K562 (cell line): ENCODE data around the gene TBXAS1. TPM values are rescaled to one million over a fixed set of nuclear protein-coding genes. Genes with fewer than 3 reads are reported as not detected.

ENCODE experiments used
- BCLAF1 ChIP-seq, 2 experiments: fragments of 450-650 bp in 1 of 2; IDR thresholded peaks; 2 replicates each; pipeline ENCODE4 v1.6.1; 2011 to 2017; ENCODE audit warnings: low read depth in 2 of 2, antibody characterized with exemption in 1 of 2, borderline replicate concordance in 1 of 2, low read length in 1 of 2, mild to moderate bottlenecking in 1 of 2, mixed read lengths in 1 of 2; ENCODE audit not compliant: control insufficient read depth in 1 of 2
- BRD4 ChIP-seq: fragments of 200-600 bp; sonication (generic); IDR thresholded peaks from 2 replicates; pipeline ENCODE4 v1.6.1; 2017; ENCODE audit warnings: inconsistent platforms
- CBFA2T2 ChIP-seq: fragments of 450-650 bp; conservative IDR thresholded peaks from 2 replicates; pipeline ENCODE4 v1.6.1; 2017; ENCODE audit warnings: mild to moderate bottlenecking
- FOXJ2 ChIP-seq: fragments of 200-800 bp; sonication (Bioruptor generic); IDR thresholded peaks from 2 replicates; pipeline ENCODE4 v1.6.1; 2016; ENCODE audit warnings: missing genetic modification characterization, missing compliant biosample characterization
- HEY1 ChIP-seq: fragments of 250-450 bp; sonication (Bioruptor Pico); IDR thresholded peaks from 2 replicates; pipeline ENCODE4 v1.5.0; 2020; ENCODE audit warnings: mild to moderate bottlenecking, moderate library complexity, borderline replicate concordance
- KHSRP ChIP-seq: fragments of 450-650 bp; IDR thresholded peaks from 2 replicates; pipeline ENCODE4 v1.6.1; 2017
- MAX ChIP-seq: sonication (generic); formaldehyde crosslinking; IDR thresholded peaks from 2 replicates; pipeline ENCODE4 v1.9.0; 2022; ENCODE audit warnings: mild to moderate bottlenecking, missing genetic modification reagents
- NRF1 ChIP-seq, 2 experiments: fragments of 450-650 bp; IDR thresholded peaks in 1 of 2; conservative IDR thresholded peaks in 1 of 2; 2 replicates each; pipeline ENCODE4 v1.6.1; 2014; ENCODE audit warnings: mild to moderate bottlenecking in 2 of 2
- PRMT5 ChIP-seq: sonication (generic); formaldehyde crosslinking; IDR thresholded peaks from 2 replicates; pipeline ENCODE4 v1.5.0; 2020; ENCODE audit warnings: missing genetic modification reagents
- RAD21 ChIP-seq, 2 experiments: fragments of 250-450 bp in 1 of 2; fragments of 450-650 bp in 1 of 2; sonication (Bioruptor Pico) in 1 of 2; formaldehyde crosslinking in 1 of 2; IDR thresholded peaks in 1 of 2; conservative IDR thresholded peaks in 1 of 2; 2 replicates each; pipeline versions ENCODE4 v1.4.0 to v1.8.0; 2020 to 2022; ENCODE audit warnings: mild to moderate bottlenecking in 2 of 2, moderate library complexity in 1 of 2
- SIN3B ChIP-seq: fragments of 450-650 bp; IDR thresholded peaks from 2 replicates; pipeline ENCODE4 v1.6.1; 2017; ENCODE audit warnings: low read depth, mild to moderate bottlenecking, moderate library complexity
- SMARCB1 ChIP-seq: IDR thresholded peaks from 2 replicates; pipeline ENCODE4 v1.6.1; 2011; ENCODE audit warnings: improper control_type of control experiment, low read depth; ENCODE audit not compliant: insufficient read length
- TAF9B ChIP-seq: fragments of 450-650 bp; IDR thresholded peaks from 2 replicates; pipeline ENCODE4 v1.6.1; 2018; ENCODE audit warnings: mild to moderate bottlenecking; ENCODE audit not compliant: partially characterized antibody
- TCF3 ChIP-seq: sonication (generic); formaldehyde crosslinking; IDR thresholded peaks from 2 replicates; pipeline ENCODE4 v1.4.0; 2020; ENCODE audit warnings: mild to moderate bottlenecking, missing genetic modification reagents
- ZKSCAN3 ChIP-seq: fragments of 250-450 bp; sonication (Bioruptor Pico); IDR thresholded peaks from 2 replicates; pipeline ENCODE4 v1.4.0; 2020
- ZNF316 ChIP-seq: fragments of 450-650 bp; IDR thresholded peaks from 2 replicates; pipeline ENCODE4 v1.6.1; 2016
- ZNF354B ChIP-seq: fragments of 250-450 bp; sonication (Bioruptor Pico); IDR thresholded peaks from 2 replicates; pipeline ENCODE4 v1.4.0; 2020
- polyA plus RNA-seq, 8 experiments: library from polyadenylated mRNA; depleted of rRNA in 4 of 8; stranded (reverse) in 5 of 8; unstranded in 3 of 8; fragments of >200 nt; fragmentation: Nextera tagmentation in 2 of 8; fragmentation: Illumina TruSeq in 1 of 8; extraction: Ambion mirVana in 2 of 8; extraction: Trizol in 1 of 8; gene quantifications; 2 replicates each; pipeline versions ENCODE4 v1.2.1 to v1.2.3, GENCODE V29; 2011 to 2014; ENCODE audit warnings: inconsistent platforms in 1 of 8, missing spikeins in 1 of 8
- total RNA-seq, 7 experiments: library from RNA; depleted of rRNA in 6 of 7; stranded (reverse); fragments of >200 nt in 6 of 7; fragmentation: Illumina TruSeq in 2 of 7; extraction: Trizol in 2 of 7; gene quantifications; 2 replicates each; pipeline versions ENCODE4 v1.2.1 to v1.2.3, GENCODE V29; 2011 to 2021; ENCODE audit warnings: low replicate concordance in 1 of 7
- TF ChIP-seq, protein P1 (sequence below): fragments of 250-450 bp; sonication (Bioruptor Pico); IDR thresholded peaks from 2 replicates; pipeline ENCODE4 v1.8.0; 2022; ENCODE audit warnings: moderate library complexity, mild to moderate bottlenecking, inconsistent platforms
- TF ChIP-seq, protein P2 (sequence below): fragments of 250-450 bp; sonication (Bioruptor Pico); IDR thresholded peaks from 2 replicates; pipeline ENCODE4 v1.5.0; 2022; ENCODE audit warnings: mild to moderate bottlenecking

TBXAS1 gene
- total and polyA plus RNA-seq, 9 of the 15 experiments (the other 6 are each of a cell fraction or from before 2014, with no cell fraction given): 1.1 to 8.3 (median 1.9) TPM

GRCh38 chr7:139821349-139822105 lies 7.5 kb upstream of the TBXAS1 start (continued):
- TF ChIP-seq BCLAF1 (IDR thresholded peaks at IDR 0.05; ENCODE audit: borderline replicate concordance in 1 of 2, control insufficient read depth in 1 of 2, low read depth in 2 of 2, low read length in 1 of 2): no peak
- TF ChIP-seq FOXJ2: peak; percentile 98
- no peak for TF ChIP-seq SIN3B
- no peak for TF ChIP-seq PRMT5 (CRISPR knock-in tag)
- TF ChIP-seq BRD4: no peak
- TF ChIP-seq ZKSCAN3 (CRISPR knock-in tag): no peak
- TF ChIP-seq TAF9B: no peak
- 0 out of 2 replicates have a peak, but pooled peaks have one; percentile 33 for TF ChIP-seq MAX (CRISPR knock-in tag)
- TF ChIP-seq HEY1 (CRISPR knock-in tag): no peak
- TF ChIP-seq SMARCB1: no peak
- TF ChIP-seq TCF3 (CRISPR knock-in tag): peak; percentile 50
- TF ChIP-seq RAD21 (CRISPR knock-in tag; conservative IDR thresholded peaks at IDR 0.05 in 1 of 2, IDR thresholded peaks at IDR 0.05 in 1 of 2): no peak
- TF ChIP-seq, protein P1, sequence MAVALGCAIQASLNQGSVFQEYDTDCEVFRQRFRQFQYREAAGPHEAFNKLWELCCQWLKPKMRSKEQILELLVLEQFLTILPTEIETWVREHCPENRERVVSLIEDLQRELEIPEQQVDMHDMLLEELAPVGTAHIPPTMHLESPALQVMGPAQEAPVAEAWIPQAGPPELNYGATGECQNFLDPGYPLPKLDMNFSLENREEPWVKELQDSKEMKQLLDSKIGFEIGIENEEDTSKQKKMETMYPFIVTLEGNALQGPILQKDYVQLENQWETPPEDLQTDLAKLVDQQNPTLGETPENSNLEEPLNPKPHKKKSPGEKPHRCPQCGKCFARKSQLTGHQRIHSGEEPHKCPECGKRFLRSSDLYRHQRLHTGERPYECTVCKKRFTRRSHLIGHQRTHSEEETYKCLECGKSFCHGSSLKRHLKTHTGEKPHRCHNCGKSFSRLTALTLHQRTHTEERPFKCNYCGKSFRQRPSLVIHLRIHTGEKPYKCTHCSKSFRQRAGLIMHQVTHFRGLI (CRISPR knock-in tag): no peak
- TF ChIP-seq NRF1 (conservative IDR thresholded peaks at IDR 0.05 in 1 of 2, IDR thresholded peaks at IDR 0.05 in 1 of 2): no peak
- no peak for TF ChIP-seq ZNF316
- TF ChIP-seq KHSRP: no peak
- TF ChIP-seq, protein P2, sequence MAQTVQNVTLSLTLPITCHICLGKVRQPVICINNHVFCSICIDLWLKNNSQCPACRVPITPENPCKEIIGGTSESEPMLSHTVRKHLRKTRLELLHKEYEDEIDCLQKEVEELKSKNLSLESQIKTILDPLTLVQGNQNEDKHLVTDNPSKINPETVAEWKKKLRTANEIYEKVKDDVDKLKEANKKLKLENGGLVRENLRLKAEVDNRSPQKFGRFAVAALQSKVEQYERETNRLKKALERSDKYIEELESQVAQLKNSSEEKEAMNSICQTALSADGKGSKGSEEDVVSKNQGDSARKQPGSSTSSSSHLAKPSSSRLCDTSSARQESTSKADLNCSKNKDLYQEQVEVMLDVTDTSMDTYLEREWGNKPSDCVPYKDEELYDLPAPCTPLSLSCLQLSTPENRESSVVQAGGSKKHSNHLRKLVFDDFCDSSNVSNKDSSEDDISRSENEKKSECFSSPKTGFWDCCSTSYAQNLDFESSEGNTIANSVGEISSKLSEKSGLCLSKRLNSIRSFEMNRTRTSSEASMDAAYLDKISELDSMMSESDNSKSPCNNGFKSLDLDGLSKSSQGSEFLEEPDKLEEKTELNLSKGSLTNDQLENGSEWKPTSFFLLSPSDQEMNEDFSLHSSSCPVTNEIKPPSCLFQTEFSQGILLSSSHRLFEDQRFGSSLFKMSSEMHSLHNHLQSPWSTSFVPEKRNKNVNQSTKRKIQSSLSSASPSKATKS (CRISPR knock-in tag): no peak
- TF ChIP-seq CBFA2T2: 0 out of 2 replicates have a peak, but pooled peaks have one; percentile 10
- no peak for TF ChIP-seq ZNF354B (CRISPR knock-in tag)
